ENCODE results near the gene LIN54. TPM values are rescaled to one million over a fixed set of nuclear protein-coding genes. Genes with fewer than 3 reads are reported as not detected.

LIN54 gene
- total and polyA plus RNA-seq, 2 of the 13 experiments (the other 11 are each of a cell fraction or from before 2014, with no cell fraction given), result 25.2 to 32.9 TPM

DNA sequence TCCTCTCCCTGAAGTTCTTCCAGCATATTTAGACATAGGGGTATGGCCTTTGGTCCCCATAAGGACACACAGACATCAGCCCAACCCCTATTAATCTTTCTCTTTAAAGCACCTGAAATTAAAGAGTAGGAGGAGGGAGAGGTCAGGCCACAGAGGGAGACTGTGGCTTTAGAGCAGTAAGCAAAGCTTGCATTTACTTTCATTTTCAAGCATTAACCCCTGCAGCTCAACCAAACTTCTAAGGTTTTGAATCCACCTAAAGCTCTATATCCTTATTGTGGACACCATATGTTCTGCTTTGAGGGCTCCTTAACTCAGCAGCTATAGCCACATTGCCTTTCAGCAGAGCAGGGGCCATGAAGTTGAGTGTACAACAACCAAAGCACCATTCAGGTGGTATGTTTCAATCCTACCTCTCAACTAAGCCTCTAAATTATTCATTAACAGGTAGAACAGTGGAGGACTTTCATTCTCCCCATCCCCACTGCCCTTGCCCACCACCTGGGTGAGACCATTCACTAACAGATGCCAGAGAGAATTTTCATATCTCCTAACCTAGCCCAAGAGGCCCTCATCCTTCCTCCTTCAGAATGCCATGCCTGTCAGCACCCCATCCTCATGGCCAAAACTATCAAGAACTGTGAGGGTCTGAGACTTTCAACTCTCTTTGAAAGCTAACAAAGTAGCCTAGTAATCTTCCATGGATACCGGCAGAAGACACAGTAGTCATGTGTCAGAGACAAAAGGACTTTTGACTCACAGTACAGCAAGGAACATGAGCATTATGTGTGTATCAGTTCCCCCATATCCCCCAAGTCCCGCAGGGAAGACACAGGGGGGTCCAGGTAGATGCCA is 20.8 kb downstream of the LIN54 start (continued):
- TF ChIP-seq MTA1 (CRISPR knock-in tag; IDR thresholded peaks at IDR 0.05; ENCODE audit: borderline replicate concordance) (no peak), ZFX (CRISPR knock-in tag; IDR thresholded peaks at IDR 0.05; ENCODE audit: low read depth) (no peak), FOXO1 (CRISPR knock-in tag; IDR thresholded peaks at IDR 0.05) (no peak), ASH2L (IDR thresholded peaks at IDR 0.05; ENCODE audit: insufficient read length, low read depth, low read length) (peak; percentile 23), FOXA3 (CRISPR knock-in tag; IDR thresholded peaks at IDR 0.05) (no peak), ZNF605 (CRISPR knock-in tag; IDR thresholded peaks at IDR 0.05) (no peak), MYC (CRISPR knock-in tag; IDR thresholded peaks at IDR 0.05; ENCODE audit: borderline replicate concordance) (no peak), NAIF1 (CRISPR knock-in tag; IDR thresholded peaks at IDR 0.05; ENCODE audit: borderline replicate concordance) (no peak), SSRP1 (CRISPR knock-in tag; IDR thresholded peaks at IDR 0.05) (no peak), ZFYVE20 (CRISPR knock-in tag; IDR thresholded peaks at IDR 0.05; ENCODE audit: borderline replicate concordance, low read depth) (no peak), ZKSCAN5 (CRISPR knock-in tag; IDR thresholded peaks at IDR 0.05) (no peak), PPARG (CRISPR knock-in tag; conservative IDR thresholded peaks at IDR 0.05) (no peak), ZBTB42 (CRISPR knock-in tag; IDR thresholded peaks at IDR 0.05) (no peak), PAWR (CRISPR knock-in tag; IDR thresholded peaks at IDR 0.05; ENCODE audit: borderline replicate concordance) (no peak), ZNF629 (CRISPR knock-in tag; conservative IDR thresholded peaks at IDR 0.05) (no peak), ZNF20 (CRISPR knock-in tag; IDR thresholded peaks at IDR 0.05) (no peak)
- TF ChIP-seq, protein P1, sequence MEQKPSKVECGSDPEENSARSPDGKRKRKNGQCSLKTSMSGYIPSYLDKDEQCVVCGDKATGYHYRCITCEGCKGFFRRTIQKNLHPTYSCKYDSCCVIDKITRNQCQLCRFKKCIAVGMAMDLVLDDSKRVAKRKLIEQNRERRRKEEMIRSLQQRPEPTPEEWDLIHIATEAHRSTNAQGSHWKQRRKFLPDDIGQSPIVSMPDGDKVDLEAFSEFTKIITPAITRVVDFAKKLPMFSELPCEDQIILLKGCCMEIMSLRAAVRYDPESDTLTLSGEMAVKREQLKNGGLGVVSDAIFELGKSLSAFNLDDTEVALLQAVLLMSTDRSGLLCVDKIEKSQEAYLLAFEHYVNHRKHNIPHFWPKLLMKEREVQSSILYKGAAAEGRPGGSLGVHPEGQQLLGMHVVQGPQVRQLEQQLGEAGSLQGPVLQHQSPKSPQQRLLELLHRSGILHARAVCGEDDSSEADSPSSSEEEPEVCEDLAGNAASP (CRISPR knock-in tag; IDR thresholded peaks at IDR 0.05; ENCODE audit: borderline replicate concordance), result no peak
- TF ChIP-seq, protein P2, sequence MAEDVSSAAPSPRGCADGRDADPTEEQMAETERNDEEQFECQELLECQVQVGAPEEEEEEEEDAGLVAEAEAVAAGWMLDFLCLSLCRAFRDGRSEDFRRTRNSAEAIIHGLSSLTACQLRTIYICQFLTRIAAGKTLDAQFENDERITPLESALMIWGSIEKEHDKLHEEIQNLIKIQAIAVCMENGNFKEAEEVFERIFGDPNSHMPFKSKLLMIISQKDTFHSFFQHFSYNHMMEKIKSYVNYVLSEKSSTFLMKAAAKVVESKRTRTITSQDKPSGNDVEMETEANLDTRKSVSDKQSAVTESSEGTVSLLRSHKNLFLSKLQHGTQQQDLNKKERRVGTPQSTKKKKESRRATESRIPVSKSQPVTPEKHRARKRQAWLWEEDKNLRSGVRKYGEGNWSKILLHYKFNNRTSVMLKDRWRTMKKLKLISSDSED (CRISPR knock-in tag; IDR thresholded peaks at IDR 0.05), result no peak
- TF ChIP-seq, protein P3, sequence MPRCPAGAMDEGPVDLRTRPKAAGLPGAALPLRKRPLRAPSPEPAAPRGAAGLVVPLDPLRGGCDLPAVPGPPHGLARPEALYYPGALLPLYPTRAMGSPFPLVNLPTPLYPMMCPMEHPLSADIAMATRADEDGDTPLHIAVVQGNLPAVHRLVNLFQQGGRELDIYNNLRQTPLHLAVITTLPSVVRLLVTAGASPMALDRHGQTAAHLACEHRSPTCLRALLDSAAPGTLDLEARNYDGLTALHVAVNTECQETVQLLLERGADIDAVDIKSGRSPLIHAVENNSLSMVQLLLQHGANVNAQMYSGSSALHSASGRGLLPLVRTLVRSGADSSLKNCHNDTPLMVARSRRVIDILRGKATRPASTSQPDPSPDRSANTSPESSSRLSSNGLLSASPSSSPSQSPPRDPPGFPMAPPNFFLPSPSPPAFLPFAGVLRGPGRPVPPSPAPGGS (CRISPR knock-in tag; IDR thresholded peaks at IDR 0.05), result no peak
- TF ChIP-seq, protein P4, sequence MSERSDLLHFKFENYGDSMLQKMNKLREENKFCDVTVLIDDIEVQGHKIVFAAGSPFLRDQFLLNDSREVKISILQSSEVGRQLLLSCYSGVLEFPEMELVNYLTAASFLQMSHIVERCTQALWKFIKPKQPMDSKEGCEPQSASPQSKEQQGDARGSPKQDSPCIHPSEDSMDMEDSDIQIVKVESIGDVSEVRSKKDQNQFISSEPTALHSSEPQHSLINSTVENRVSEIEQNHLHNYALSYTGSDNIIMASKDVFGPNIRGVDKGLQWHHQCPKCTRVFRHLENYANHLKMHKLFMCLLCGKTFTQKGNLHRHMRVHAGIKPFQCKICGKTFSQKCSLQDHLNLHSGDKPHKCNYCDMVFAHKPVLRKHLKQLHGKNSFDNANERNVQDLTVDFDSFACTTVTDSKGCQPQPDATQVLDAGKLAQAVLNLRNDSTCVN (CRISPR knock-in tag; IDR thresholded peaks at IDR 0.05; ENCODE audit: borderline replicate concordance), result no peak
- TF ChIP-seq, protein P5, sequence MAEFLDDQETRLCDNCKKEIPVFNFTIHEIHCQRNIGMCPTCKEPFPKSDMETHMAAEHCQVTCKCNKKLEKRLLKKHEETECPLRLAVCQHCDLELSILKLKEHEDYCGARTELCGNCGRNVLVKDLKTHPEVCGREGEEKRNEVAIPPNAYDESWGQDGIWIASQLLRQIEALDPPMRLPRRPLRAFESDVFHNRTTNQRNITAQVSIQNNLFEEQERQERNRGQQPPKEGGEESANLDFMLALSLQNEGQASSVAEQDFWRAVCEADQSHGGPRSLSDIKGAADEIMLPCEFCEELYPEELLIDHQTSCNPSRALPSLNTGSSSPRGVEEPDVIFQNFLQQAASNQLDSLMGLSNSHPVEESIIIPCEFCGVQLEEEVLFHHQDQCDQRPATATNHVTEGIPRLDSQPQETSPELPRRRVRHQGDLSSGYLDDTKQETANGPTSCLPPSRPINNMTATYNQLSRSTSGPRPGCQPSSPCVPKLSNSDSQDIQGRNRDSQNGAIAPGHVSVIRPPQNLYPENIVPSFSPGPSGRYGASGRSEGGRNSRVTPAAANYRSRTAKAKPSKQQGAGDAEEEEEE (CRISPR knock-in tag; IDR thresholded peaks at IDR 0.05; ENCODE audit: borderline replicate concordance), result no peak
